HS-5 (cell line): ENCODE measurements around the gene MORF4L1.
"Not testable (repeated sequence)": the region's sequence is repeated elsewhere in the genome, so short reads cannot be mapped to it uniquely, and the experiment has no call there.

Experiments used
- DNase-seq: peaks from one replicate; pipeline ENCODE4 v3.0.0-alpha.2; 2012; ENCODE audit warnings: low read depth

The MORF4L1 gene

DNA sequence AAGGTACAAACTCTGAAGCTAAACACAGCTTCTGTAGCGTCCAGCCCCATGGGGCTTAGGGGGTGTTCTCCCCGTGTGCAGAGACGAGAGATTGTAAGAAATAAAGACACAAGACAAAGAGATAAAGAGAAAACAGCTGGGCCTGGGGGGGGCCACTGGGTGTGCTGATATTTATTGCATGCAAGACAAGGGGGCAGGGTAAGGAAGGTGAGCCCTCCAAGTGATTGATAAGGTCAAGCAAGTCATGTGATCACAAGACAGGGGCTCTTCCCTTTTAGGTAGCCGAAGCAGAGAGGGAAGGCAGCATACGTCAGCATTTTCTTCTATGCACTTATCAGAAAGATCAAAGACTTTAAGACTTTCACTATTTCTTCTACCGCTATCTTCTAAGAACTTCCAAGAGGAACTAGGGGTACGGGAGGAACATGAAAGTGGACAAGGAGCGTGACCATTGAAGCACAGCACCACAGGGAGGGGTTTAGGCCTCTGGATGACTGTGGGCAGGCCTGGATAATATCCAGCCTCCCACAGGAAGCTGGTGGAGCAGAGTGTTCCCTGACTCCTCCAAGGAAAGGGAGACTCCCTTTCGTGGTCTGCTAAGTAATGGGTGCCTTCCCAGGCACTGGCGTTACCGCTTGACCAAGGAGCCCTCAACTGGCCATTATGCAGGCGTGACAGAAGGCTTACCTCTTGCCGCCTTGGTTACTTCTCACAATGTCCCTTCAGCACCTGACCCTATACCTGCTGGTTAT lies 29.8 kb downstream of the MORF4L1 start:
- DNase-seq, result not testable (repeated sequence)

DNA sequence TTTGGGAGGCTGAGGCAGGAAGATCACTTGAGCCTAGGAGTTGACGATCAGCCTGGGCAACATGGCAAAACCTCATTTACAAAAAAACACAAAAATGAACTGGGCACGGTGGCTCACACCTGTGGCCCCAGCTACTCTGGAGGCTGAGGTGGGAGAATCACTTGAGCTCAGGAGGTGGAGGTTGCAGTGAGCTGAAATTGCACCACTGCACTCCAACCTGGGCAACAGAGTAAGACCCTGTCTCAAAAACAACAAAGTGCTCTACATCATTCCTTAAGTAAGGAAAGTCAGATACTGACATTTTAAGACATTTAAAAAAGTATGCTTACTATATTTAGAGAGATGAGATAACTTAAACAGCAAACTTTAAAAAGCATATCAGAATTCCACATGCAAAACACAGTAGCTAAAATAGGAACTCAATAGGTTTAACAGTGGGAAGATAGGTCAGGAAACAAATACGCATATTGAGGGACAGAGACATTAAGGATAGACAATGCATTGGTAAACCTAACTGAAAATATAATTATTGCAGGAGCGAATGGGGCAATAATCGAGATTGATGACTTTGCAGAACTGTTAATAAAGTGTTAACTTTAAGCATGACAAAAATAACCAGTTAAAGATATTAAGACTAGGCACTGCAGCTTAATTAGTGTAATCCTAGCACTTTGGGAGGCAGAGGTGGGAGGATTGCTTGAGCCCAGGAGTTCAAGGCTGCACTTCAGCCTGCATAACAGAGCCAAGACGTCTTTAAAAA lies 32.1 kb downstream of the MORF4L1 start:
- no peak for DNase-seq

DNA sequence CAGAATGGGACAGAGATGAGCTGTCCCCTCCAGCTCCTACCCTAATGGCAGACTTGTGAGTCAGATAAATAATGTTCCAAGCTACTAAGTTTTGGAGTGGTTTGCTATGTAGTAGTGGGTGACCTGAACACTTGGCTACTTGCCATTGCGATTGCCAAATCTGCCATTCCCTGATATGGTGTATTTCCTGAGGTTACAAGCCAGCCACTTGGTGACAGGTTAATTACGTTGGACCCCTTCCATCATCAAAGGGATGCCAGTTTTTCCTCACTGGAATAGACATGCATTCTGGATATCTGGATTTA lies 33.6 kb downstream of the MORF4L1 start:
- DNase-seq, result peak; percentile 91

DNA sequence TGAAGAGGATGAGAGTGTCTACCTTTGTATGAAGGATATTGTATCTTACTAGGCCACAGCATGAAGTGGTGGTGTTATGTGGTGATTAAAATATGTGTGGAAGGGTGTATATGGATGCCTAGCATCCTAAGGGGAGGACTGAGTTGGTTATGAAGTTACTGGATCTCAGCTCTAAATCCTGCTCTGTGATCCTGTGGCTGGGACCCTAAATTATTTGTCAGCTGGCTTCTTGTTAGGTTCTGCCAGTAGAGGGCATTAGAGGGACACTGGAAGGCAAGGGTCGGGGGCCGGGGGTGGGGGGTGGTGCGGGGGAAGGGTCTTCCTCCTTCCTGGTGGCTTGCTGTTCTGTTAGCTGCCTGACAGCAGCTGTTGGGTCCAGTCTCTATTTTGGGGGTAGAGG lies 34.9 kb downstream of the MORF4L1 start:
- DNase-seq, result no peak

DNA sequence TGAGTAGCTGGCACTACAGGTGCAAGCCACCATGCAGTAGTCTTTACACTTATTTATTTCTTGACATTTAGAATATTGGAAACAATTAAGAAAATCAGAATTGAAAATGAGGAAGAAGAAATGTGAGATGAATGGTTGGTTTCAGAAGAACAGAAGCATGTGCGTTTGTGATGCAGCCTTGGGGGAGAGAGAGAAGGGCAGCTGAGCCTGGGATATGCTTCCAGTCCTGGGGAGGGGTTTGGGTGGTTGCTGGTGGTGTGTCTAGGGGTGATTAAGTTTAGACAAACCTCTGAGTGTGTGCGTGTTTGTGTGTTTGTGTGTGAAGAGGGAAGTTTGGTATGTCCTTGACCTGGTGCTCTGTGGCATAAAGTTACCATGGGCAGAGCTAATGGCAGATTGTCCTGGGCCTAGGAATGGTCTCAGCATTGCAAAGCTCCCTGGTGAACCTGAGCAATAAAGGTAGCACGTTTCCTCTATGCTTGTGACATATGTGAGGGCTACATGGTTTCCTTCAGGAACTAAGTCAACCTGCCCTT lies 36.5 kb downstream of the MORF4L1 start:
- DNase-seq, result no peak

DNA sequence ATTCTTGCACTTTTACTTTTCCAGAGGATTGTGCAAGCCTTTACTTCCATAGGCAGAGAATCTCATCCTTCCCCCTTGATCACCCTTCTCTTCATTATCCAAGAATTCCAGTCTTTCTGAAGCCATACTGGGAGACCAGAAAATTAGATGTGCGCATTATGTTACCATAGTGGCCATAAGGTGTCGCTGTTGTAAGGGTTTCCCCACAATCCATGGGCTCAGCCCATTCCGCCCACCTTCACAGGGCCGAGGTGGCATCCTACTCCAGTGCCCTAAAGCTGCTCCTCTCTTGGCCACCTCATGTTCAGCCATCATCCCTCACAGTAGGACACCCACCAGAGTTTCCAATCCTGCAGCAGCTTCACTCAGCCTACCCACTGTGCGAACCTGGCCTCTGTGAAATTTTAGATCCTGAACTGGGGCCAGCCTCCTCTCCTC lies 37.1 kb downstream of the MORF4L1 start:
- DNase-seq, result no peak

DNA sequence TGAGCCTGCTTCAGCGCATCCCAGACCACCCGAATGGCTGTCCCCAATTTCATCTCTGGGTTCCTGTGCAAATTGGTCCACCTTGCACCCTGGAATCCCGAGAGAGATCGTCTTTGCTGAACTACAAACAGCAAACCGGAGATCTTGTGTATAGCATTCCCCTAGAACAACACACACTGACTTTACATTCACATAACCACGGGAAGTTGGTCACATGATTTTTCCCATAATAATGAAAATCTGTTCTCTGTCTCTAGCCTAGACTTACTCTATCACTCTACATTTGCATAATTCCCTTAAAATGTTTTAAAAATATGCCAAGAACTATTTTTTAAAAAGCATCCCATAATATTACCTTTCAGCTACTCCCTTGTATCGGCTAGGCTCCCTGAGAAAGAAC lies 37.6 kb downstream of the MORF4L1 start:
- no peak for DNase-seq

DNA sequence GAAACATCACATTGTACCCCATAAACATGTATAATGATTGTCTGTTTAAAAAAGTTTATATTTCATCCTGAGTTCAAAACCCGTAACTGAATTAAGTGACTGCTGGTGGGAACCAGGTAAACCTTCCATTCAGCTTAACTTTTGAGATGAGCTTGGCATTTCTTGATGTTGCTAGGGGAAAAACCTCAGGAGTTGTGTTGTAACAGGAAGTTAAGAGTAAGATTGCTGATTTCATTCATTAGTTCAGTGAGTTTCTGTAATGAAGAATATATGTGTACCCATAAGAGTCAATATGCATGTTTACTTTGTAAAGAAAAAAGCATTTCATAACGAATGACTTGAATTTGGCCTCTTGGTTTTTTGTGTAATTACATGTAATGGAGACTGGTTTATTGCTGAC lies 39.6 kb downstream of the MORF4L1 start:
- no peak for DNase-seq

DNA sequence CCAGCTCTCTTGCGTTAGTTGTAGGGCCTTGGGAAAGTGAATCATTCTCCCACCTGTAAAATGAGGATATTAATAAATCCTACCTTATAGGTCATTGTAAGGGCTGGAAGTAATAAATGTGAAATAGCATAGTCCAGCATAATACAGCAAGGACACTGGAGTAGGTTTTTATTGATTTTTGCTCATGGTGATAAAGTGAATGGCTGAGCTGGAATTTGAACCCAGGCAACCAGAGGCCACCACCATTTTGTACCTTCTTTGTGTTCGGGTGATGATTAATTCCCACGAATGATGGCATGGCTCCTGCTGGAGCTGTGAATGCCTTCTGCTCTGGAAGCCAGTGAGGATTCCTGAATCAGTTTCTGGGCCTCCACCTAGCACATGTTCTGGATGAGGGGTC lies 40.3 kb downstream of the MORF4L1 start:
- no peak for DNase-seq

DNA sequence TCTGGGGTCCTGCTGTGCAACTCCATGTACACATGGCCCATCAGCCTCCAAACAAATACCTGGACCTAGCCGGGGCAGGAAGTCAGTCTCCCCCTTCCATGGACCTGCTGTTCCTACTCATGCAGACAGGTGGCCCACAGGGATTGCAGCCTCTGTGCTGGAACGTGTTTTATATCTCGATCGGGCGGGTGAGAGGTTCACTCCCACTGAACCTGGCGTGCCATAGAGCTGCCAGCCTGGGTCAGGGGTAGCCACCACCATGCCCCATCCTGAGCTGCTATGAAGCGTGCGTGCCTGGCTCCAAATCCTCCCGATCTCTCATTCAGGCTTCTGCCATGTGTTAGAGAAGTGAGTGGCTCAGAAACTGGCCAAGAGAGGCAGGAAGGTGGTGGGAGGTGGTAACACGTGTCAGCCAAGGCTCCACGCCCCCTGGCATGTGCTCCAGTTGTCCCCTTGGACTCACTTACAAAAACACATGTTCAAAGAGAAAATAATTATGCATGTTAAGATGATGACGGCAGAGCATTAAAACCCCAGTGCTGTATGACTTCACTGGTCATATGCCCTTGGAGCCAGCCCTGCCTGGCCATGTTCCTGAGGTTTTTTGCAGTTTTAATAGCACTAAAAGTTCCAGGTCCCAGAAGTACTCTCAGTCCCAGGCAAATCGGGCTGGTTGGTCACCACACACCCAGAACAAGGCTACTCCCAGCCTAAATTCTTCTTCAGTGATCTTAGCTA lies 41.5 kb downstream of the MORF4L1 start:
- no peak for DNase-seq

DNA sequence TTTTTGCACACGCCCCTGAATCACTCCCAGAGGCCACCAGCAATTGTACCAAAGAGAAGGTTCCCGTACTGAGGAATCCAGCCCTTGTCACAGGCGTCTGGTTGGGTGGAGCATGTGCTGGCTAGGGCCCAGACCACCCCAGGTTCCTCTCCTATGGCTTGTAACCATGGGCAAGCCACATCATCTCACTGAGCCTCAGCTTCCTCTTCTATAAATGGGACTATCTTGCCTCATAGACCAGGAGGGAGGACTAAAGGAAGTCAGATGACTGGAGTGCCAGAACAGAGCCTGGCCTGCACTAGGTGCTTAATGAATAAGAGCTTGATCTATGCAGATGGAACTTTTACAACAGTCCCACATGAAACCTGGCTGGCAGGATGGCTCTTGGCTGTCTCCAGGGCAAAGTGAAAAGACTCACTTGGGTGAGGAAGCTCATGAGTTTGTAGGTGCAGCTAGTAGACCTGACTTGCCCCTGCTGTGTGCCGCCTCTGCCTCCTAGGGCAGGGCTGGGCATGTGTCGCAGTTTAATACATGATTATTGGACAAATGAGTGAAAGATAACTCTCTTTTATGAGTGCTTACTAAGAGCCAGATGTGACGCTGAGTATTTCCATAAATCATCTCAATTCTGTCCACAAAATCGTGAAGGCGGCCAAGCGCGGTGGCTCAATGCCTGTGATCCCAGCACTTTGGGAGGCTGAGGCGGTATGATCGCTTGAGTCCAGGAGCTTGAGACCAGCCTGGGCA lies 42.8 kb downstream of the MORF4L1 start:
- no peak for DNase-seq

DNA sequence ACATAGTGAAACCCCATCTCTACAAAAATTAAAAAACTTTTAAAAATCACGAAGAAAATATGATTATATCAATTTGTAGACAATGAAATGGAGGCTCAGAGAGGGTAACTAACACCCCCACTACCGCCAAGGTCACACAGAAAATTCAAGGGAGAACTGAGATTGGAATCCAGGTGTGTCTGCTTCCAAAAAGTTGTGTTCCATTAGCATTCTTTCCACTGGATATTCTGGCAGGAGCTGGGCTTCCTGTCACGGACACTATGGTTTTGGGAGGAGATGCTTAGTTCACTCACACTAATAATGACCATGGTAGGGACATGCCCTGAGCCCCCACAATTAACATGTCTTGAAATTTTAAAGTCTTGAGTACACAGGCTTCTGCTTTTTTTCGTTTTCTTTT lies 43.4 kb downstream of the MORF4L1 start:
- no peak for DNase-seq

DNA sequence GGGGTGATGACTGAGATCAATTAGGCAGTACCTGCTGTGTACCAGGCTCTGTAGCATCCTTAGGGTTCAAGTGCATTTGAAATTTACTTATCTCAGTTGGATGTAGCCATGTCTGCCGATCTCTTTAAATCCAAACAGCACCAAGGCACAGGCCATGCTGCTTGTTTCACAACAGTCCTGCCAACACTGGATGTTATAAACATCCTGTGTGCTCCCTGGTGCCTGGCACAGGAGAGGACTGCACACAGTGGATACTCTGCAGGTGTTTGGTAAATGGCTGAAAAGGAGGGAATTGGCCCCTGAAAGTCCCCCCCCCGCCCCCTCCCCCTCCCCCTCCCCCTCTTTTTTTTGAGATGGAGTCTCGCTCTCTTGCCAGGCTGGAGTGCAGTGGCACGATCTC lies 45.2 kb downstream of the MORF4L1 start:
- no peak for DNase-seq

DNA sequence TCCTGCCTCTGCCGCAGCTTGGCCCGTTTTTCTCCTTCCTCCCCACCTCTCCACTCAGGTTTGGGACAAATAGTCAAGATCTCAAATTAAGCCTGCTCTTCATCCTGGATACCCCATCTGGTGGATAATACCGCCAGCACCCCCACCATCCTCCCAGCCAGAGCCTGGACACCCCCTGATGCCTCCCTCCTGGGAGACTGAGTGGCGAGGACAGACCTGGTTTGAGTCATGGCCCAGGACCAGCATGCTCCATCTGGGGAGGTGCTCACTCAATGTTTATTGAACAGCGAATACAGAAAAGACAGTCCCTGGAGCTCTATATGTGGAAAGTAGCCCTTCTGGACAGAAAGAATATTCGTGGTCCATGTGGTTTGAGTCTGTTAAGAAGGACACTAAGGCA lies 48.8 kb downstream of the MORF4L1 start:
- no peak for DNase-seq

DNA sequence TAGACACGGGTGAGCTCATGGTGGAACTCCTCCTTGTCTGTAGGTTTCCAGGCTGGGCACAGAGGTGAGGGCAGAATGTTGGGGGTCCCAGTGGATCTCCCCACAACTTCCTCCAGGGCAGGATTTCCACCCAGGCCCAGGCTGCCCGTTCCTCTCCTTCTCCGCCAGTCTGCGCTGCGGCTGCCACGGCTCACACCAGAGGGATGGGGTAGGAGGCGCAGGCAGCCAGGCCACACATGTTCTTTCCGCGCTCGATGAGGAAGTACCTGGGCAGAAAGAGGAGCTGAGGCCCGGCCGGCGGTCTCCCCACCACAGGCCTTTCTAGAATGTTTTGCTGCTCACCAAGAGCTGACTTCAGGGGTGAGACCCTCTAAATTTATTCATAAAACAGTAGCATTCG lies 49.2 kb downstream of the MORF4L1 start:
- DNase-seq, result no peak

DNA sequence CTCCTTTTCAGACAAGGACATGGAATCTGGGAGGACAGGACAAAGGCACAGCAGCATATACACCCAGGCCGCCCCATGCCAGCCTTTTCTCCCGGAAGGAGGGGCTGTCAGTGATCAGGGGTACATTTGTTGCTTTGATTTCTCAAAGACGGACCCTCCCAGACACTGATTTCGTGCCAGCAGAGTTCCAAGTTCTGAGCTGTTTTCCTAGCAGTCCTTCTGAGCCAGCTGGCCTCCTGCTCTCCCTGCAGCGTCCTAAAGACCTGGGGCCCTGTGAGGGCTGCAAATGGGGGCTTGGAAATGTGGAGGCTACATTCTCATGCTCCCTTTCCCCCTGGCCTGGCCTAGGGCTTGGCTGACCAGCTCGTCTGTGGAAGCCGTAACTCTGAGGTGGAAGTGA lies 49.8 kb downstream of the MORF4L1 start:
- DNase-seq, result no peak

DNA sequence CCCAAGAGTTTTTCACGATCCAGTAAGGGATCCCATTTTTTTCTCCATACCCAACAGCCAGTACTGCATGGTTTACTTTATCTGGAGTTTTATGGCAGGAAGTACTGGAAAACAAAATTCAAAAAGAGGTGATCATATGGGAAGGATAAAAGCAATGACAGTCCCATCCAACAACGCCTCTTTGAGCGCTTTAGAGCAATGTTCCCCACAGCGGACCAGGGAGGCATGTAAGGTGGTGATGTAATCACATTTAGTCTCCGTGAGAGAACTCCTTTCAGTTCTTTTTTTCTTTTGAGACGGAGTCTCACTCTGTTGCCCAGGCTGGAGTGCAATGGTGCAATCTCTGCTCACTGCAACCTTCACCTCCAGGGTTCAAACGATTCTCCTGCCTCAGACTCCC lies 50.3 kb downstream of the MORF4L1 start:
- DNase-seq, result no peak

DNA sequence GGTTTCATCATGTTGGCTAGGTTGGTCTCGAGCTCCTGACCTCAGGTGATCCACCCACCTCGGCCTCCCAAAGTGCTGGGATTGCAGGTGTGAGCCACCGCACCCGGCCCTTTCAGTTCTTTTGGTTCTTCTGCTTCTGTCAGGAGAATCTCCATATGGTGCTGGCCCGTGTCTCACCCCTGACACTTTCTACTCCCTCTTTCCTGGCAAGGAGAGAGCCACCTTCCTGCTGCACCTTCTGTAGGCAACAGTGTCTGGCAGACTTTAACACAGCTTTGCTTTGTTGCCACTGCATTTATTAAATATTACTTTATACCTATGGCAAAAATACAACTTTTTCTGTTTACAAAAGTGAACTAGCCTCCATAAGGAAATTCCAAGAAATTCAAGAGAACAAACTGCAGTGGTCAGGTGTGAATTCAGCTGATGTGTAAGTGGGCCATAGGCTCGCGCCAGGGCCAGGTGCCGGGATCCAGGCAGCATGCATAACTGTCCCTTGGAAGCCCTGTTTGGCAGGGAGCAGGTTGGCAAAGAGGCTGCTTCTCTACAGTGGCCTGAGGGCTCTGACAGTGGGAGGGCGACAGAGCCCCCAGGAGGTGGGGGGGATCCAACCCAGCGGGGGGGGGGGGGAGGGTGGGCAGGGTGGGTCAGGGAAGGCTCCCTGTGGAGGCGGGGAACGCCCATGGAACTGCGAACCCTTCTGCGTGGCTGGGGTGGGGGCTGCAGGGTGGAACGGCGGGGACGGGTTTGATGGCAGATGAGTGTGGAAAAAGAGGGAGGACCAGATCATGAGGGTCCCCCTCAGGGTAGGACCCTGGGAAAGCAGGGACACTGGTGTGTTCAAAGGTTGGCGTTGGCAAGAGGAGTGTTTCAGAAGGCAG lies 51.0 kb downstream of the MORF4L1 start:
- no peak for DNase-seq

DNA sequence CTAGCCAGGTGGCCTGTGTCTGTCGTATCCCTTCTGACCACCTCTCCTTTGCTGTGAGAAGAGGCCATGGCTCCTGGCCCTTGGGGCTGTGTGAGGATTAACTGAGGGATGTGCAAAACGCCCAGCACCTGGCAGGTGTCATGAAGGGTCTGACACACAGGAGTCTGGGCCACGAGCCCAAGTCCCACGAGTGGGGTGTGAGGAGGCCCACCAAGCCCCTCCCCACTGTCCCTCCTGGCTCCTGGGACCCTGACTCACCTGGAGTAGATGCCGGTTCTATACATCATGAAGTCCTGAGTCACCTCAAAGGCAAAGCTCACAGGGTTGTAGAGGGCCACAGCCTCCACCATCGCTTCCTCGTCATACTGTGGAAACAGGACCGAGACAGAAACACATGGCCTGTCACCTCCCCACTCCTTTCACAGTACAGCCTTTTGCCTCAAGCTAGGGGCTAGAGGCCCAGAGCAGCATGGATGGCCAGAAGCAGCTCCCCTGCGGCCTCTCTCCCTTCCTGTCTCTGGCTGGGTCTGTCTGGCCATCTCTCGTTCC lies 52.5 kb downstream of the MORF4L1 start:
- DNase-seq, result no peak

DNA sequence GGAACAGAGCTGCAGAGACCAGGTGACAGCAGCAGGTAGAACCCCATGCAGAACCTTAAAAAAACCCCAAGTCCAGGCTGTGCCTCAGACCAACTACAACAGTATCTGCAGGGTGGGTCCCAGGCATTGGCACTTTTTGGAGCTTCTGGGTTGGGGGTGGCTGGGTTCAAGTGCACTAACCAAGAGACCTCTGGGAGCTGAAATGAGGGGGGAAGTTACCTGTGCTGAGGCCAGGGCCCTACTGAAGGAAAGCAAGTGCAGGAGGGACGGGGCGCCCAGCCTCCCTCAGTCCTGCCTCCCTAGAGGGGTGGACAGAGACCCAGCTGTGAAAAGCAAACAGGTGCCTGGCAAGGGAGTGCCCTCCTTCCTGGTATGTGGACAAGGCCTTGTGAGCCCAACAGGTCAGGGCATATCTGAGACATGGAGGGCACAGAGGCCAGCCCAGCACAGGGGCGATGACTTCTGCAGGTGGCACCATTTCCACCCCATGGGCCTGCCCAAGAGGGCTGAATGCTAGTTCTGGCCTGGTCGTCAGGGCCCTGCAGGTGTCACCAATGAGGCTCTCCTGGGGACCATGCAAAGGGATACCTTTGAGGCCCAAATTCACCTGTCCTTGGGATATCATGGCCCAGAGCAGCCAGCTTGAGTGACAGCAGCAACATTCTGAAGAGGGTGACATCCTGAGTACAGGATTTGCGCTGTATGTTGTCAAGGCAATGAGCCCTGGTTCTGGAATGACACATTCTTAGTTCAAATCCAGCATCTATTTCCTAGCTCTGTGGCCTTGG lies 53.5 kb downstream of the MORF4L1 start:
- DNase-seq, result no peak
